Measurements from ENCODE around the gene ZNF599. TPM values are rescaled to one million over a fixed set of nuclear protein-coding genes. Genes with fewer than 3 reads are reported as not detected.

The ZNF599 gene
- polyA plus RNA-seq, 1 donor from 2014 or later: 14.9 TPM

GRCh38 chr19:34794066-34794960, 21.3 kb upstream of the ZNF599 start:
- Histone ChIP-seq H3K27me3 (ENCODE audit: insufficient read depth, low read depth, low read length) (no peaks in the 10 kb centered on the region), H3K36me3 (ENCODE audit: insufficient read depth, low read length) (no peaks in the 10 kb centered on the region), H3K79me2 (replicated peaks; ENCODE audit: insufficient read depth, low read length) (no peaks in the 10 kb centered on the region), H3K9me2 (ENCODE audit: insufficient read depth, low read length) (no peaks in the 10 kb centered on the region), H3K27ac (ENCODE audit: low read length) (no peak overlapping the region), H3K9me3 (ENCODE audit: low read length) (no peaks in the 10 kb centered on the region), H3F3A (ENCODE audit: insufficient read depth, low read length, poor library complexity, severe bottlenecking) (no peaks in the 10 kb centered on the region), H3K9ac (ENCODE audit: low read length) (no peak overlapping the region), H2AFZ (ENCODE audit: low read depth, low read length) (no peak overlapping the region), H3K4me2 (ENCODE audit: low read length) (no peak overlapping the region), H4K20me1 (ENCODE audit: insufficient read depth) (no peaks in the 10 kb centered on the region), H3K4me3 (ENCODE audit: low read length) (no peak overlapping the region)
- no peak for TF ChIP-seq POLR2AphosphoS5 (IDR thresholded peaks at IDR 0.05)

GRCh38 chr19:34793565-34793964, 20.6 kb upstream of the ZNF599 start:
- H3K79me2 ChIP-seq (replicated peaks; ENCODE audit: insufficient read depth, low read length): no peaks in the 10 kb centered on the region
- H3K27ac ChIP-seq (ENCODE audit: low read length): no peak overlapping the region
- no peaks in the 10 kb centered on the region for H3K27me3 ChIP-seq (ENCODE audit: insufficient read depth, low read depth, low read length)
- no peaks in the 10 kb centered on the region for H4K20me1 ChIP-seq (ENCODE audit: insufficient read depth)
- no peaks in the 10 kb centered on the region for H3K36me3 ChIP-seq (ENCODE audit: insufficient read depth, low read length)
- no peak overlapping the region for H2AFZ ChIP-seq (ENCODE audit: low read depth, low read length)
- H3K4me3 ChIP-seq (ENCODE audit: low read length): no peak overlapping the region
- TF ChIP-seq REST (IDR thresholded peaks at IDR 0.05; ENCODE audit: borderline replicate concordance) (no peak), RAD21 (conservative IDR thresholded peaks at IDR 0.05) (no peak), POLR2AphosphoS5 (IDR thresholded peaks at IDR 0.05) (no peak), EP300 (conservative IDR thresholded peaks at IDR 0.05; ENCODE audit: poor library complexity, severe bottlenecking) (no peak), EZH2 (IDR thresholded peaks at IDR 0.05; ENCODE audit: borderline replicate concordance, insufficient read depth, low read length, poor library complexity, severe bottlenecking) (no peak), MXI1 (conservative IDR thresholded peaks at IDR 0.05; ENCODE audit: poor library complexity, severe bottlenecking) (no peak), TAF1 (IDR thresholded peaks at IDR 0.05; ENCODE audit: low read depth) (no peak), SMC3 (conservative IDR thresholded peaks at IDR 0.05; ENCODE audit: poor library complexity) (no peak), CTCF (IDR thresholded peaks at IDR 0.05; ENCODE audit: poor library complexity, severe bottlenecking) (no peak)
- no peaks in the 10 kb centered on the region for H3K9me2 ChIP-seq (ENCODE audit: insufficient read depth, low read length)
- H3K9ac ChIP-seq (ENCODE audit: low read length): no peak overlapping the region
- no peaks in the 10 kb centered on the region for H3K9me3 ChIP-seq (ENCODE audit: low read length)
- H3F3A ChIP-seq (ENCODE audit: insufficient read depth, low read length, poor library complexity, severe bottlenecking): no peaks in the 10 kb centered on the region
- no peak overlapping the region for H3K4me2 ChIP-seq (ENCODE audit: low read length)
